Measurements from ENCODE around the gene HOXC9. TPM values are rescaled to one million over a fixed set of nuclear protein-coding genes. Genes with fewer than 3 reads are reported as not detected.

Gene HOXC9
- 0.72 TPM in 1 of 2 replicates, not detected in the other for total RNA-seq

DNA sequence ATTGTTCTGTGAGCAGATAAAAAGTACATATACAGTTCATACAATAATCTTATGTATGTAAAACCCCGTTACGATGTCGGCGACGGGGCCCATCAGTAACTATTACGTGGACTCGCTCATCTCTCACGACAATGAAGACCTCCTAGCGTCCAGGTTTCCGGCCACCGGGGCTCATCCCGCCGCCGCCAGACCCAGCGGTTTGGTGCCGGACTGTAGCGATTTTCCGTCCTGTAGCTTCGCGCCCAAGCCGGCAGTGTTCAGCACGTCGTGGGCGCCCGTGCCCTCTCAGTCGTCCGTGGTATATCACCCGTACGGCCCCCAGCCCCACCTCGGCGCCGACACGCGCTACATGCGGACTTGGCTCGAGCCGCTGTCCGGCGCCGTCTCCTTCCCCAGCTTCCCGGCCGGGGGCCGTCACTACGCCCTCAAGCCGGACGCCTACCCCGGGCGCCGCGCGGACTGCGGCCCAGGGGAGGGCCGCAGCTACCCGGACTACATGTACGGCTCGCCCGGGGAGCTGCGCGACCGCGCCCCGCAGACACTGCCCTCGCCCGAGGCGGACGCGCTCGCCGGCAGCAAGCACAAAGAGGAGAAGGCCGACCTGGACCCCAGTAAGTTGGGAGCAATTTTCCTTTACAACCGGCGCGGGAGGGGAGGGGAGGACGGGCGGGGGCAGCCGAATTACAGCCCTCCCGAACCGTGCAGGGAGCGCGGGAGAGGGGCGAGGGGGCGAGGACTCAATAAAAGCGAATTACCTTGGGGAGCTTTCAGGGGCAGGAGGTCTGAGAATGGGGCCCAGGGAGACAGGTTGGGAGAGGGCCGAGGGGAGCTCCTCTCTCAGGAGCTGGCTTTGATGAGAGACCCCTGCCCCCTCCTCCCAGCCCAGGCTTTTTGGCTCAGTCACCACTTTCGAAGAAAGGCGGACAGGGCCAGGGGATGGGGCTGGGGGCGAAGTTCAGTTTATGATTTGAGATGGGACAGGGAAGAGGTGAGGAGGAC is at the start of gene HOXC9:
Gene HOXC9, plus strand, starts transcription at position 46 of the 999 bp plus-strand sequence. Its CDS starts 28 bp downstream, at position 74.

GRCh38 chr12:53954694-53955035 is 45.3 kb upstream of the HOXC9 start, which contains the start of gene HOXC12:
Gene HOXC12 (plus strand): TSS chr12:53954903. CDS start chr12:53954930, 27 bp downstream.

GRCh38 chr12:53972722-53973235 is 27.2 kb upstream of the HOXC9 start, which contains the start of gene HOXC11:
Gene HOXC11 (plus strand): TSS chr12:53973126. CDS start chr12:53973242, 116 bp downstream.

DNA sequence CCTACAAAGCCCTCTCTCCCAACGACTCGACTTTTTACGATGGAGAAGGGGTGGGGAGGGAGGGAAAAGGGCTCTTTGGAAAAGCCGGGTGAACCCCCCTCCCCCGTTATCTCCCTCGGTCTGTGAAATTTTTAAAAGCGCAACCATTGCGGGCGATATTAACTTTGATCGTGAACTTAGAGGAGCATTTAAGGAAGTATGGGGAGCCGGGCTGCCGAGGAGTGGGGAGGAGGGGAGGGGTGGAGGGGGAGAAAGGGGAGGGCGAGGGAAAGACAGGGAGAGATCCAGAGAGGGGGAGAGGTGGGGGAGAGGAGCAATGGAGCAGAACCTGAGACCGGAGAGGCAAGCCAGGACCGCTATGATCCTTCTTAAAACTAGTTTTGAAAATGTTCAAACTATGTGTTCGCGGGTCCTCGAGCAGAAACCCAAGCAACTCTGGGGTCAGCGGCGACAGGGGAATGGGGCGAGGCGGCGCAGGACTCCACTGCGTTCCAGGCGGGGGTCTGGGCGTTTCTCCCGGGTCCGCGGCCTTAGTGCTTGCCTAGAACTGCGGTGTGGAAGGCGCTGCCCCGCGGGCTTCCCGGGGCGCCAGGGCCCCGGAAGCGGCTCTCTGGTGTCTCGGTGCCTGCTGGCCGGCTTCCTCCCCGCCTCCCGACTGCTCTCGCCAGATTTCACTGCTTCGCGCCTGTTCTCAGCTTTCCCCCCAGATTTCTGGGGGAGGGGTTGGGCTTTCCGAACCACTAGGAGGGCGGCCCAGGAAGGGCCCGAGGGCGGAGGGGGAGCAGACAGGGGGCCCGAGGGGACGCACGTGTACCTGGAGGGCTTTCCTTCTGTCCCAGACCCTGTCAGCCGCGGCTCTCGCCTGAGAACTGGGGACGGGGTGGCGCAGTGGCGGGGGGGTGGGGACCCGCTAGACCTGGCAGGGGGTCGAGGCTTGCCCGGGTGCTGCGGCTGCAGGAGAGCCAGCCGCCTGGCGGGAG is 25.6 kb upstream of the HOXC9 start, which contains the start of gene HOTAIR:
Gene HOTAIR, minus strand, starts transcription at position 871 of the 980 bp plus-strand sequence.

DNA sequence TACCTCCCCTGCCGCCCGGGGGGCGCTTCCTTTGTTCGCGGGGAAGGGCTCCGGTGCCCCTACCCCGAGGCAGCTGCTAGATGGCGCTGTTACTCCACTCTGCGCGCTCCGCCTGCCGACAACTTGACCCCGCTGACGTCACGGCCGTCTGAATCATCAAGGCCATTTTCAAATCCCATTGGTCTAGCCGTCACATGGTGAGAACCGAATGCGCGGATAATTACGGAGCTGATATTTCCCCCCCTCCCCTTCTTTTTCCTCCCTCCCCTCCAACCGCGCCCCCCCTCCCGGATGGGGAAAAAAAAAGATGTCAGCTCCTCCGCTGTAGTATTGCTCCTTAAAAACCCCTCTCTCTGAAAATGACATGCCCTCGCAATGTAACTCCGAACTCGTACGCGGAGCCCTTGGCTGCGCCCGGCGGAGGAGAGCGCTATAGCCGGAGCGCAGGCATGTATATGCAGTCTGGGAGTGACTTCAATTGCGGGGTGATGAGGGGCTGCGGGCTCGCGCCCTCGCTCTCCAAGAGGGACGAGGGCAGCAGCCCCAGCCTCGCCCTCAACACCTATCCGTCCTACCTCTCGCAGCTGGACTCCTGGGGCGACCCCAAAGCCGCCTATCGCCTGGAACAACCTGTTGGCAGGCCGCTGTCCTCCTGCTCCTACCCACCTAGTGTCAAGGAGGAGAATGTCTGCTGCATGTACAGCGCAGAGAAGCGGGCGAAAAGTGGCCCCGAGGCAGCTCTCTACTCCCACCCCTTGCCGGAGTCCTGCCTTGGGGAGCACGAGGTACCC is 14.9 kb upstream of the HOXC9 start, which contains the start of gene HOXC10:
Gene HOXC10, plus strand, starts transcription at position 246 of the 791 bp plus-strand sequence. Its CDS starts 114 bp downstream, at position 360.

GRCh38 chr12:54028314-54029201 is 28.6 kb downstream of the HOXC9 start, which contains the start of gene HOXC6:
Gene HOXC6 (plus strand): TSS chr12:54028440. CDS start chr12:54028522, 82 bp downstream.

DNA sequence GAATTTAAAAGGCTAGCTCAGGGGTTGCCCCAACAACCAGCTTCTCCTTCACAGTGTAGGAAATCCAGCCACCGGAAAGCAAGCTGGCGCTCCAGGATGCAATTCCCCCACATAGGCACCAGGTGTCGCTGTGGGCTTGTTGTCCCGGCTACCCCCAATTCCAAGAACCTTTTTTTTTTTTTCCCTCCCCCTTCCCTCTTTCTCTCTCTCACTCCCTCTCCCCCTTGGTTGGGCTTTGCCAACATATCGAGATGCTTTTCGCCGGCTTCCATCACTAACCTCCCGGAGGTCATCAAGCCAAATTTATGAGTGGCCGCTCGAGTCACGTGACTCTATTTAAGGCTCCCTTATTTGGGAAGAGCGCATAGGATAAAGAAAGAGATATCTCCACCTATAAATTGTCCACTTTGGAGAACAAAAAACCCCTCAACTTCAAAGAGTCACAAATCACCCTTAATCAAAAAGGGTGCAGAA is 32.7 kb downstream of the HOXC9 start, which contains the start of gene HOXC5:
Gene HOXC5, plus strand, starts transcription at position 424 of the 474 bp plus-strand sequence. CDS start 73 bp downstream, outside the sequence.

Other genes with a start within 250 kb of the HOXC9 start
- not detected in 2 replicates for gene CISTR, start 248.2 kb upstream of the HOXC9 start, total RNA-seq
- not detected in 2 replicates for gene HOXC13, start 61.3 kb upstream of the HOXC9 start, total RNA-seq
- not detected in 2 replicates for gene HOXC12, start 45.3 kb upstream of the HOXC9 start, total RNA-seq
- 0.24 TPM in 1 of 2 replicates, not detected in the other for gene HOXC11, start 27.0 kb upstream of the HOXC9 start, total RNA-seq
- under 0.01 TPM in 2 replicates for gene HOTAIR, start 25.2 kb upstream of the HOXC9 start, total RNA-seq
- gene HOXC10, start 15.0 kb upstream of the HOXC9 start, total RNA-seq, result 2.2 TPM in 1 of 2 replicates, not detected in the other
- not detected in 2 replicates for gene HOXC8, start 8.8 kb downstream of the HOXC9 start, total RNA-seq
- 0.48 TPM in 1 of 2 replicates, not detected in the other for gene HOXC6, start 28.3 kb downstream of the HOXC9 start, total RNA-seq
- not detected in 2 replicates for gene HOXC5, start 32.9 kb downstream of the HOXC9 start, total RNA-seq
- gene HOXC4, start 53.7 kb downstream of the HOXC9 start, total RNA-seq, result under 0.01 TPM in 1 of 2 replicates, not detected in the other
- 29.0 and 37.1 TPM in 2 replicates for gene SMUG1, start 188.8 kb downstream of the HOXC9 start, total RNA-seq